ENCODE data around the gene PHF5A.

DNA sequence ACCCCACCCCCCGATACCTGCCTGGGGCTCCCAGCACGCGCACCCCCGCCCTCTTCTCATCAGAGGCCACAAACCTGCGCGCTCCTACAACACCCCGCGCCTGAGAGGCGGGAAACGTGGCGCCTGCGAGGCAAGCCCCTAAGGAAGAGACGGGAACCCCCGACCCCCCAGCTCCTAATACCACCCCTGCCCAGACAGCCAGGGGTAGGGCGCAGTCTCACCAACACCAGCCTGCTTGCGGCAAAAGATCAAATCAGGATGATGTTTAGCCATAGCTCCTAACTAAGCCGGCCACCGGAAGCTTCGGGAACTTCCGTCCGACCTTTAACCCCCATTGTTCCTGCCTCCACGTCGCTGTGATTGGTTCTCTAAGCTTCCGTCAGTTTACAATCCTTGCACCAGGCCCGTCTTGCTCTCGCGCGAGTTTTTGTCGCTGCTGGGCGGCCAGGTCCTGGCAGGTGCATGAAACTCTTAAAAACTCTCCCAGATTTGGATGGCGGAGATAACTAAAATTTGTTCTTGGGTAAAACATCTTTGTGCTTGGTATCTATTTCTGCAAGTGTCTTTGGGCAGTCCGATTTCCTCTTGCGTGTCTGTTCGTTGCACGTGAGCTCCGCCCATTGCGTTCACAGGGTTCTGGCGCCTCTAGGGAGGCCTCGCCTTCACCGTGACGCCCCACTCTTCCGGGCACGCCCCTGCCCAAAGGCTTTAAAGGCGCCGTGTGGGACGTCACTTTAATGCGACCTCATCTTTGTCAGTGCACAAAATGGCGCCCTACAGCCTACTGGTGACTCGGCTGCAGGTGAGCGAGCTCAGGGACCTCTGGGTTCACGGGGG, at the start of gene PHF5A, which contains the start of gene ACO2:
- TF ChIP-seq CTCF (IDR thresholded peaks at IDR 0.05; ENCODE audit: low read depth, low read length) (no peak), POLR2A (IDR thresholded peaks at IDR 0.05; ENCODE audit: extremely low read depth, insufficient read length) (peak; percentile 57)
